Tibial nerve (tissue), 4 donors: ENCODE data around the gene WDR73.

Source experiments
- EP300 ChIP-seq, 2 donors: sonication (generic); formaldehyde crosslinking; IDR thresholded peaks; one replicate each; pipeline ENCODE4 v1.6.1; 2017; ENCODE audit warnings: antibody characterized with exemption in 2 of 2, mild to moderate bottlenecking in 1 of 2
- TF ChIP-seq, protein P1 (sequence below), 5 experiments: fragments of 200-600 bp in 3 of 5; fragments of 450-650 bp in 2 of 5; sonication (generic) in 3 of 5; IDR thresholded peaks; one replicate each; pipeline ENCODE4 v1.5.1; 2016 to 2019; ENCODE audit warnings: antibody characterized with exemption in 5 of 5, mild to moderate bottlenecking in 3 of 5, moderate library complexity in 2 of 5

DNA sequence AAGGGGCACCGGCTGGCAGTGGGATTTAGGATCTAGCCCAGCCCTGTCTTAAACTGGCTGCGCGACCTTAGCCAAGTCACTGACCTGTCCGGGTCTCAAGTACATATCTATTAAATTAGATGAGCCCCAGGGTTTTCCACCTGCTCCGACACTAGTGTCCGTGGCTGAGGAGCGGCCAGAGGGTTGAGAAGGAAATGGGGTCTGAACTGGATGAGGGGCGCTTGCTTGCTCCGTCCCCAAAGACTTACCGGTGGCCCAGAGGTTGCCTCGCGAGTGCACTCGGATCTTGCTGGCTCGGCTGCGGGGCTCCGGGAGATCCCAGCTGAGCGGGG is 3.6 kb upstream of the WDR73 start:
- TF ChIP-seq, protein P1, sequence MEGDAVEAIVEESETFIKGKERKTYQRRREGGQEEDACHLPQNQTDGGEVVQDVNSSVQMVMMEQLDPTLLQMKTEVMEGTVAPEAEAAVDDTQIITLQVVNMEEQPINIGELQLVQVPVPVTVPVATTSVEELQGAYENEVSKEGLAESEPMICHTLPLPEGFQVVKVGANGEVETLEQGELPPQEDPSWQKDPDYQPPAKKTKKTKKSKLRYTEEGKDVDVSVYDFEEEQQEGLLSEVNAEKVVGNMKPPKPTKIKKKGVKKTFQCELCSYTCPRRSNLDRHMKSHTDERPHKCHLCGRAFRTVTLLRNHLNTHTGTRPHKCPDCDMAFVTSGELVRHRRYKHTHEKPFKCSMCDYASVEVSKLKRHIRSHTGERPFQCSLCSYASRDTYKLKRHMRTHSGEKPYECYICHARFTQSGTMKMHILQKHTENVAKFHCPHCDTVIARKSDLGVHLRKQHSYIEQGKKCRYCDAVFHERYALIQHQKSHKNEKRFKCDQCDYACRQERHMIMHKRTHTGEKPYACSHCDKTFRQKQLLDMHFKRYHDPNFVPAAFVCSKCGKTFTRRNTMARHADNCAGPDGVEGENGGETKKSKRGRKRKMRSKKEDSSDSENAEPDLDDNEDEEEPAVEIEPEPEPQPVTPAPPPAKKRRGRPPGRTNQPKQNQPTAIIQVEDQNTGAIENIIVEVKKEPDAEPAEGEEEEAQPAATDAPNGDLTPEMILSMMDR (IDR thresholded peaks at IDR 0.05), result no peak
- TF ChIP-seq EP300 (IDR thresholded peaks at IDR 0.05), result no peak
